K562 (cell line): ENCODE data around the gene BMF. TPM values are rescaled to one million over a fixed set of nuclear protein-coding genes. Genes with fewer than 3 reads are reported as not detected.

Experiments
- ARID2 ChIP-seq: fragments of 450-650 bp; IDR thresholded peaks from 2 replicates; pipeline ENCODE4 v1.6.1; 2017; ENCODE audit warnings: antibody characterized with exemption, mild to moderate bottlenecking
- BCLAF1 ChIP-seq, 2 experiments: fragments of 450-650 bp in 1 of 2; IDR thresholded peaks; 2 replicates each; pipeline ENCODE4 v1.6.1; 2011 to 2017; ENCODE audit warnings: low read depth in 2 of 2, antibody characterized with exemption in 1 of 2, borderline replicate concordance in 1 of 2, low read length in 1 of 2, mild to moderate bottlenecking in 1 of 2, mixed read lengths in 1 of 2; ENCODE audit not compliant: control insufficient read depth in 1 of 2
- CTCFL ChIP-seq: IDR thresholded peaks from 2 replicates; pipeline ENCODE4 v1.6.1; 2011; ENCODE audit warnings: borderline replicate concordance, low read depth, mild to moderate bottlenecking, moderate library complexity, low read length; ENCODE audit not compliant: insufficient read depth, poor library complexity, severe bottlenecking
- FOXM1 ChIP-seq, 2 experiments: fragments of 450-650 bp in 1 of 2; sonication (generic) in 1 of 2; formaldehyde crosslinking in 1 of 2; IDR thresholded peaks; 2 replicates each; pipeline versions ENCODE4 v1.6.1 to v1.9.0; 2017 to 2022; ENCODE audit warnings: low read depth in 2 of 2, mild to moderate bottlenecking in 2 of 2, missing genetic modification reagents in 1 of 2, moderate library complexity in 1 of 2
- MGA ChIP-seq: fragments of 450-650 bp; IDR thresholded peaks from 2 replicates; pipeline ENCODE4 v1.6.1; 2016; ENCODE audit warnings: mild to moderate bottlenecking, moderate library complexity
- PCBP2 ChIP-seq: fragments of 200-400 bp; formaldehyde crosslinking; IDR thresholded peaks from 2 replicates; pipeline ENCODE4 v1.6.1; 2018; ENCODE audit warnings: low read length, low read depth, mild to moderate bottlenecking, moderate library complexity; ENCODE audit not compliant: poor library complexity, severe bottlenecking
- ZNF766 ChIP-seq: fragments of 200-800 bp; sonication (Bioruptor generic); conservative IDR thresholded peaks from 2 replicates; pipeline ENCODE4 v1.6.1; 2016; ENCODE audit warnings: missing genetic modification characterization, missing compliant biosample characterization
- polyA plus RNA-seq, 8 experiments: library from polyadenylated mRNA; depleted of rRNA in 4 of 8; stranded (reverse) in 5 of 8; unstranded in 3 of 8; fragments of >200 nt; fragmentation: Nextera tagmentation in 2 of 8; fragmentation: Illumina TruSeq in 1 of 8; extraction: Ambion mirVana in 2 of 8; extraction: Trizol in 1 of 8; gene quantifications; 2 replicates each; pipeline versions ENCODE4 v1.2.1 to v1.2.3, GENCODE V29; 2011 to 2014; ENCODE audit warnings: inconsistent platforms in 1 of 8, missing spikeins in 1 of 8
- total RNA-seq, 7 experiments: library from RNA; depleted of rRNA in 6 of 7; stranded (reverse); fragments of >200 nt in 6 of 7; fragmentation: Illumina TruSeq in 2 of 7; extraction: Trizol in 2 of 7; gene quantifications; 2 replicates each; pipeline versions ENCODE4 v1.2.1 to v1.2.3, GENCODE V29; 2011 to 2021; ENCODE audit warnings: low replicate concordance in 1 of 7

BMF gene
- total and polyA plus RNA-seq, 9 of the 15 experiments (the other 6 are each of a cell fraction or from before 2014, with no cell fraction given): 0.25 to 0.91 (median 0.59) TPM; not detected in 2

- no peak for TF ChIP-seq MGA
- TF ChIP-seq FOXM1 (IDR thresholded peaks at IDR 0.05; ENCODE audit: low read depth): no peak
- no peak for TF ChIP-seq FOXM1 (CRISPR knock-in tag; IDR thresholded peaks at IDR 0.05; ENCODE audit: low read depth)
- TF ChIP-seq ZNF766 (CRISPR knock-in tag): peak; percentile 60
- TF ChIP-seq PCBP2: no peak
- no peak for TF ChIP-seq CTCFL
- TF ChIP-seq ARID2: no peak
- no peak for TF ChIP-seq BCLAF1 (IDR thresholded peaks at IDR 0.05; ENCODE audit: borderline replicate concordance in 1 of 2, control insufficient read depth in 1 of 2, low read depth in 2 of 2, low read length in 1 of 2)
Measured at GRCh38 chr15:40106203-40107161, 2.2 kb downstream of the BMF start (continued).
